ENCODE measurements around the gene ZBTB20. TPM values are rescaled to one million over a fixed set of nuclear protein-coding genes. Genes with fewer than 3 reads are reported as not detected.
"Not testable (repeated sequence)": the region's sequence is repeated elsewhere in the genome, so short reads cannot be mapped to it uniquely, and the experiment has no call there.

ZBTB20 gene
- polyA plus RNA-seq, 4 donors = 0.27 to 2.2 (median 1.3) TPM

DNA sequence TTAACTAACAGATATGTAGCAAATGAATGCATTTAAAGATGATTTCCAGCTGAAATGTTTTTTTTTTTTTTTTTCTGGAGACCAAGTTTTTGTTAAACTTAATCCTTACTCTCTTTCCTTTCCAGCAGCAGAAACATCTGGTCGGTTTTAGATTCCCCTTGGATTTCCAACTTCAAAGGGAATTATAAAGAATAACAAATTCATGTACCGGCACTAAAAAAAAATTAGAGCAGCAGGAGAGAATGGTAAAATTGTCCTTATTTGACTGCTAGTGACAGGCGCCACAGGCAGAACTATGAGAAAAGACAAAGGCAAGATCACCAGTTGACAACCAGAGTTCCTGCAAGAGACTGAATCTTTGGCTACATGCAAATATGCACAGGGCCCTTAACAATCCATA is 459.9 kb downstream of the ZBTB20 start:
- Histone ChIP-seq H3K4me1 (ENCODE audit: control insufficient read depth in 3 of 3, insufficient read depth in 2 of 3, low read depth in 1 of 3, low read length in 2 of 3) (no peaks in the 10 kb centered on the region), H3K27ac (ENCODE audit: low read depth in 1 of 3, low read length in 2 of 3) (no peak overlapping the region), H3K4me3 (ENCODE audit: low read depth in 1 of 3, low read length in 3 of 3) (no peak overlapping the region), H3K27me3 (ENCODE audit: control insufficient read depth in 3 of 3, insufficient read depth in 3 of 3, low read length in 3 of 3) (no peaks in the 10 kb centered on the region), H3K9me3 (ENCODE audit: control insufficient read depth in 2 of 2, insufficient read depth in 1 of 2, low read depth in 1 of 2, low read length in 1 of 2) (no peaks in the 10 kb centered on the region), H3K36me3 (ENCODE audit: control insufficient read depth in 3 of 3, insufficient read depth in 2 of 3, low read depth in 1 of 3, low read length in 3 of 3) (no peaks in the 10 kb centered on the region)
- 80 to 92% (median 91%) methylated on average over 3 of the region's 3 CpGs for WGBS, 3 donors
- FAIRE-seq = no peak
- no peak for DNase-seq

DNA sequence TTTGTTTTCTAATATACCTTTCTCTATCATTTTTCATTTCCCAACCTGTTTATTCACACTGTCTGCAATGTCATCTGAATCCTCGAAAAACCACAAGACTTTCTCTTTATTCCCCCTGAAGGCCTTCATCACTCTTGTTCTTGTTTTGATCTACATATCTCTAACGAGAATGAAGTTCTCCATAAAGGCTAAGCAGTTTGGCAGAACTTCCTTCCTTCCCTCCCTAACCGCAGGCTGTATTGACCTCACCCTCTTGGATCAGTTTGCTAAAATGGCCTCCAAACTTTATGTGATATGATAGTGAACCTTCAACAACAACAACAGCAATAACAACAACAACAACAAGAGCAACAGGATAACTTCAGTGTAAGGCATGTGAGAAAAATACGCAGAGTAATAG is 460.5 kb downstream of the ZBTB20 start:
- FAIRE-seq = no peak
- H3K27me3 ChIP-seq (ENCODE audit: control insufficient read depth in 3 of 3, insufficient read depth in 3 of 3, low read length in 3 of 3) = no peaks in the 10 kb centered on the region
- H3K9me3 ChIP-seq (ENCODE audit: control insufficient read depth in 2 of 2, insufficient read depth in 1 of 2, low read depth in 1 of 2, low read length in 1 of 2) = no peaks in the 10 kb centered on the region
- no peaks in the 10 kb centered on the region for H3K4me1 ChIP-seq (ENCODE audit: control insufficient read depth in 3 of 3, insufficient read depth in 2 of 3, low read depth in 1 of 3, low read length in 2 of 3)
- H3K36me3 ChIP-seq (ENCODE audit: control insufficient read depth in 3 of 3, insufficient read depth in 2 of 3, low read depth in 1 of 3, low read length in 3 of 3) = no peaks in the 10 kb centered on the region
- H3K27ac ChIP-seq (ENCODE audit: low read depth in 1 of 3, low read length in 2 of 3) = no peak overlapping the region
- DNase-seq = no peak
- WGBS, 3 donors = 56 to 88% (median 78%) methylated on average over 4 of the region's 4 CpGs
- H3K4me3 ChIP-seq (ENCODE audit: low read depth in 1 of 3, low read length in 3 of 3) = no peak overlapping the region

DNA sequence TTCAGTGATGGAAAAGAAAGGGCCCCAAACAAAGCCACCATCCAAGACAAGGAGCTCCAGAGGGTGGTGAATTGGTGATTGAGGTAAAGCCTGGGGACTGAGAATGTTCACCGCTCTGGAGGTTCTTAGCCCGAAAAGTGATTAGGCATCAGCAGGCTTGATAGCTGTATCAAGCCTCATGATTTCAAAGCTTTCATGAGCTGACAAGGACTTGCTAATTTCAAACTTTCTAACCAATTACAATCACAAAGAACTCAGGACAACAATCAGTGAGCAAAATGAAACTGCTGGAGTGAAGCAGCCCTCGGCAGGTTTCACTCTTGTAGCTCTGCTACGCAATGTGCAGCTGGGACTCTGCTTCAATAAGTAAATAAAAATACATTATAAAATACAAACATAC is 461.9 kb downstream of the ZBTB20 start:
- no peak overlapping the region for H3K4me3 ChIP-seq (ENCODE audit: low read depth in 1 of 3, low read length in 3 of 3)
- DNase-seq (no peak), FAIRE-seq (no peak)
- 79 to 91% (median 84%) methylated on average over 4 of the region's 4 CpGs for WGBS, 3 donors
- no peaks in the 10 kb centered on the region for H3K4me1 ChIP-seq (ENCODE audit: control insufficient read depth in 3 of 3, insufficient read depth in 2 of 3, low read depth in 1 of 3, low read length in 2 of 3)
- peak overlapping the region in 1 of 3 donors; percentile 44 for H3K27ac ChIP-seq (ENCODE audit: low read depth in 1 of 3, low read length in 2 of 3)
- no peaks in the 10 kb centered on the region for H3K36me3 ChIP-seq (ENCODE audit: control insufficient read depth in 3 of 3, insufficient read depth in 2 of 3, low read depth in 1 of 3, low read length in 3 of 3)
- no peaks in the 10 kb centered on the region for H3K27me3 ChIP-seq (ENCODE audit: control insufficient read depth in 3 of 3, insufficient read depth in 3 of 3, low read length in 3 of 3)
- H3K9me3 ChIP-seq (ENCODE audit: control insufficient read depth in 2 of 2, insufficient read depth in 1 of 2, low read depth in 1 of 2, low read length in 1 of 2) = no peaks in the 10 kb centered on the region

DNA sequence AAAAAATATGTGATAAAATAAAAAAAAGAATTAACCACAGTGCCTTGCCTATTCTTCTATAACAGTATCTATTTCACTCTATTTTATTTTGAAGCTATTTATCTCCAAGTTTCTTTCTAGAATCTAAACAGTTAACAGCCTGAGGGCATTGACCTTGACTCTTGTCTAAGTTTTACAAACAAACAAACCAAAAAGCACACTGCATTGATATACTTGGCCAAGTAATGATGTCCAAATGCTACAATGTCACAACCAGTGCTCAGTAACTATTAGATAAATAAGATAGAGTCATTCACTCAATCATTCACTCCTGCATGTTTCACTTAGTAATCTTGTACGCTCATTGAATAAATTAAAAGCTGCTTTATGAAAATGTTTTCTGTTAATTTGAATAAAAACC is 466.8 kb downstream of the ZBTB20 start:
- H3K36me3 ChIP-seq (ENCODE audit: control insufficient read depth in 3 of 3, insufficient read depth in 2 of 3, low read depth in 1 of 3, low read length in 3 of 3) = peaks cover 0 to 2% (median 0%) of the 10 kb centered on the region in 3 donors
- 89 to 100% (median 97%) methylated on average over 1 of the region's 1 CpG for WGBS, 3 donors
- FAIRE-seq (no peak), DNase-seq (no peak)
- no peak overlapping the region for H3K4me3 ChIP-seq (ENCODE audit: low read depth in 1 of 3, low read length in 3 of 3)
- peaks cover 0 to 4% of the 10 kb centered on the region in 2 donors for H3K9me3 ChIP-seq (ENCODE audit: control insufficient read depth in 2 of 2, insufficient read depth in 1 of 2, low read depth in 1 of 2, low read length in 1 of 2)
- no peak overlapping the region for H3K27ac ChIP-seq (ENCODE audit: low read depth in 1 of 3, low read length in 2 of 3)
- H3K27me3 ChIP-seq (ENCODE audit: control insufficient read depth in 3 of 3, insufficient read depth in 3 of 3, low read length in 3 of 3) = no peaks in the 10 kb centered on the region
- H3K4me1 ChIP-seq (ENCODE audit: control insufficient read depth in 3 of 3, insufficient read depth in 2 of 3, low read depth in 1 of 3, low read length in 2 of 3) = no peaks in the 10 kb centered on the region

GRCh38 chr3:114679773-114680172 is 467.3 kb downstream of the ZBTB20 start:
- not testable (repeated sequence) for FAIRE-seq; H3K27me3 ChIP-seq (ENCODE audit: control insufficient read depth in 3 of 3, insufficient read depth in 3 of 3, low read length in 3 of 3); DNase-seq; H3K36me3 ChIP-seq (ENCODE audit: control insufficient read depth in 3 of 3, insufficient read depth in 2 of 3, low read depth in 1 of 3, low read length in 3 of 3); H3K4me3 ChIP-seq (ENCODE audit: low read depth in 1 of 3, low read length in 3 of 3); H3K27ac ChIP-seq (ENCODE audit: low read depth in 1 of 3, low read length in 2 of 3); H3K9me3 ChIP-seq (ENCODE audit: control insufficient read depth in 2 of 2, insufficient read depth in 1 of 2, low read depth in 1 of 2, low read length in 1 of 2); H3K4me1 ChIP-seq (ENCODE audit: control insufficient read depth in 3 of 3, insufficient read depth in 2 of 3, low read depth in 1 of 3, low read length in 2 of 3)
- 95% methylated on average over 3 of the region's 3 CpGs for WGBS, 3 donors

DNA sequence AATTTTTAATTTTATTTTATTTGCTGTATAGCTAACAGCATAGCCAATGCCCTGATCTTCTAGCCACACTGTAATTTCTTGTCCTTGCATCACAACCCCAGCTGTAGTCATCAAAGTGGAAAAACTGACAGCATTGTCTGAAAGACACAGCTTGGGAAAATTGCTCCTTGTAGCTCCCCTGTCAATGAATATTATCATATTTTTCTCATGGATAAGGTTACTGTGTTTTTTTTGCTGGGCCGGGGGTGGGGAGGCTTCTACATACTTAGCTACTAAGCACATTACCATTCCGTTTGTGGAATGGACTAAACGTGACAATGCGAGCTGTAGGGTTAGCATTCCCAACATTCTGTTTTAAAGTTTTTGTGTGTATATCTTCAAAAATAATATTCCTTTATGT is 472.0 kb downstream of the ZBTB20 start:
- no peaks in the 10 kb centered on the region for H3K27me3 ChIP-seq (ENCODE audit: control insufficient read depth in 3 of 3, insufficient read depth in 3 of 3, low read length in 3 of 3)
- DNase-seq (no peak), FAIRE-seq (no peak)
- WGBS, 3 donors = 92 to 93% (median 93%) methylated on average over 4 of the region's 4 CpGs
- no peak overlapping the region for H3K4me3 ChIP-seq (ENCODE audit: low read depth in 1 of 3, low read length in 3 of 3)
- H3K36me3 ChIP-seq (ENCODE audit: control insufficient read depth in 3 of 3, insufficient read depth in 2 of 3, low read depth in 1 of 3, low read length in 3 of 3) = peaks cover 0 to 2% (median 0%) of the 10 kb centered on the region in 3 donors
- no peaks in the 10 kb centered on the region for H3K4me1 ChIP-seq (ENCODE audit: control insufficient read depth in 3 of 3, insufficient read depth in 2 of 3, low read depth in 1 of 3, low read length in 2 of 3)
- H3K9me3 ChIP-seq (ENCODE audit: control insufficient read depth in 2 of 2, insufficient read depth in 1 of 2, low read depth in 1 of 2, low read length in 1 of 2) = peaks cover 0 to 4% of the 10 kb centered on the region in 2 donors
- H3K27ac ChIP-seq (ENCODE audit: low read depth in 1 of 3, low read length in 2 of 3) = no peak overlapping the region

DNA sequence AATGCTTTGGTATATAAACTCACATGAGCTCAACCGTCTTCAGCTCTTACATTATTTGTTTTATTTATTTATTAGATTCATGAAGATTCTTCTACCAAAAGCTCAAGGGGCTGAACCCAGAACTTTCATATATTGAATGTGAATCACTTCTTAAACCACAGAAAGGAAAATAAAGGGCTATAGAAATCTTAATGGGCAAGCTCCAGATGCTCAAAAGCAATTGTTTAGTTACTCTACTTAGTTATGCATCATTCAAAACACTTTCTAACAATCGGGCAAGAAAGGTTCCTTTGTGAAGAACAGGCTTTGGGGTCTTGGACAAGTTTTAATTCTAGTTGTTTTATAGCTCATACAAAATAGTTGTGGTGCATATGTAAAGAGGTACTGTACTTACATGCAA is 473.1 kb downstream of the ZBTB20 start:
- WGBS, 3 donors = 78 to 88% (median 86%) methylated on average over 2 of the region's 2 CpGs
- H3K27ac ChIP-seq (ENCODE audit: low read depth in 1 of 3, low read length in 2 of 3) = no peak overlapping the region
- H3K4me1 ChIP-seq (ENCODE audit: control insufficient read depth in 3 of 3, insufficient read depth in 2 of 3, low read depth in 1 of 3, low read length in 2 of 3) = no peaks in the 10 kb centered on the region
- peaks cover 0 to 4% of the 10 kb centered on the region in 2 donors for H3K9me3 ChIP-seq (ENCODE audit: control insufficient read depth in 2 of 2, insufficient read depth in 1 of 2, low read depth in 1 of 2, low read length in 1 of 2)
- peaks cover 0 to 2% (median 0%) of the 10 kb centered on the region in 3 donors for H3K36me3 ChIP-seq (ENCODE audit: control insufficient read depth in 3 of 3, insufficient read depth in 2 of 3, low read depth in 1 of 3, low read length in 3 of 3)
- DNase-seq (no peak), FAIRE-seq (no peak)
- H3K27me3 ChIP-seq (ENCODE audit: control insufficient read depth in 3 of 3, insufficient read depth in 3 of 3, low read length in 3 of 3) = no peaks in the 10 kb centered on the region
- no peak overlapping the region for H3K4me3 ChIP-seq (ENCODE audit: low read depth in 1 of 3, low read length in 3 of 3)

- WGBS, 3 donors = 74 to 78% (median 76%) methylated on average over 2 of the region's 2 CpGs
- H3K27ac ChIP-seq (ENCODE audit: low read depth in 1 of 3, low read length in 2 of 3) = no peak overlapping the region
- no peak overlapping the region for H3K4me3 ChIP-seq (ENCODE audit: low read depth in 1 of 3, low read length in 3 of 3)
- FAIRE-seq (no peak), DNase-seq (no peak)
- H3K36me3 ChIP-seq (ENCODE audit: control insufficient read depth in 3 of 3, insufficient read depth in 2 of 3, low read depth in 1 of 3, low read length in 3 of 3) = peaks cover 0 to 2% (median 0%) of the 10 kb centered on the region in 3 donors
- H3K27me3 ChIP-seq (ENCODE audit: control insufficient read depth in 3 of 3, insufficient read depth in 3 of 3, low read length in 3 of 3) = no peaks in the 10 kb centered on the region
- H3K9me3 ChIP-seq (ENCODE audit: control insufficient read depth in 2 of 2, insufficient read depth in 1 of 2, low read depth in 1 of 2, low read length in 1 of 2) = peaks cover 0 to 4% of the 10 kb centered on the region in 2 donors
- H3K4me1 ChIP-seq (ENCODE audit: control insufficient read depth in 3 of 3, insufficient read depth in 2 of 3, low read depth in 1 of 3, low read length in 2 of 3) = no peaks in the 10 kb centered on the region
These were observed 473.6 kb downstream of the ZBTB20 start for GRCh38 chr3:114673481-114673880.

DNA sequence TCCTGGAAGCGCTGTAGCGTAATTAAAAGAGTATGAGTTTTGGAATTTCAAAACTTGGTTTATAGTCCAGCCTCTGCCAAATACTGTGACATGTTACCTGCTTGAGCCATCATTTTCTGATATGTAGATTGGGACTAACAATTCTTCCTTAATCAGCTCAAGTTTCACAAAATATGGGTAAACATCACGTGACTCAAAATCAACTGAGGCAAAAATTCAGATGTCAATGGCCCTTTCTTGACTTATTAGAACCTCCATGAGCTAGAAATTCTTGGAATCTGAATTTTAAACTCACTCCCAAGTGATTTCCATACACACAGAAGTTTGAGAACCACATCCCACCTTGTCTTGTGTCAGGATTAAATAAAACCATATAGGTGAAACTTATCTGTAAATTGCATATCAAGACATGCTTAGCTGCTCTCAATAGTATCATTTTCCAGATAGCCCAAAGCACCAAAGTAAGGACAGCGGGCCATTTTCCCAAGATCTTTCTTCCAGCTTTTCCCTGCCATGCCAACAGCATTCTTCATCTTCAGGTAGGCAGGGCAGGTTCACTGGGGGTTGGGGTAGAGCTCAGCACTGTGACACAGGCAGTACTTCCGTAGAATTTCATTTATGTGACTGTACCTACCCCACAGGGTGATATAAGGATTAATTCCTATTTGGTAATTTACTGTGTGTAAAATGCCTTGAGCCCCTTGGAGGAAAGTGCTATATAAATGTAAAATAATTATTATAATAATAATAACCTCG is 474.2 kb downstream of the ZBTB20 start:
- DNase-seq (no peak), FAIRE-seq (no peak)
- Histone ChIP-seq H3K9me3 (ENCODE audit: control insufficient read depth in 2 of 2, insufficient read depth in 1 of 2, low read depth in 1 of 2, low read length in 1 of 2) (peaks cover 0 to 4% of the 10 kb centered on the region in 2 donors), H3K27me3 (ENCODE audit: control insufficient read depth in 3 of 3, insufficient read depth in 3 of 3, low read length in 3 of 3) (no peaks in the 10 kb centered on the region), H3K27ac (ENCODE audit: low read depth in 1 of 3, low read length in 2 of 3) (no peak overlapping the region), H3K36me3 (ENCODE audit: control insufficient read depth in 3 of 3, insufficient read depth in 2 of 3, low read depth in 1 of 3, low read length in 3 of 3) (peaks cover 0 to 2% (median 0%) of the 10 kb centered on the region in 3 donors), H3K4me1 (ENCODE audit: control insufficient read depth in 3 of 3, insufficient read depth in 2 of 3, low read depth in 1 of 3, low read length in 2 of 3) (no peaks in the 10 kb centered on the region), H3K4me3 (ENCODE audit: low read depth in 1 of 3, low read length in 3 of 3) (no peak overlapping the region)
- 89 to 93% (median 92%) methylated on average over 6 of the region's 6 CpGs for WGBS, 3 donors
